HG03558 (cell line): ENCODE measurements around the gene PCCA.
"Not testable (repeated sequence)": the region's sequence is repeated elsewhere in the genome, so short reads cannot be mapped to it uniquely, and the experiment has no call there.

ENCODE experiments used
- ATAC-seq: cut with Tn5 transposase; IDR thresholded peaks from one replicate; pipeline ENCODE4 v1.9.1; 2021; ENCODE audit warnings: moderate number of reproducible peaks; ENCODE audit not compliant: unreplicated experiment; ENCODE audit errors: extremely low read depth

The PCCA gene

GRCh38 chr13:100552755-100553154, 463.9 kb downstream of the PCCA start:
- no peak for ATAC-seq

GRCh38 chr13:100559886-100560285, 471.0 kb downstream of the PCCA start:
- no peak for ATAC-seq

DNA sequence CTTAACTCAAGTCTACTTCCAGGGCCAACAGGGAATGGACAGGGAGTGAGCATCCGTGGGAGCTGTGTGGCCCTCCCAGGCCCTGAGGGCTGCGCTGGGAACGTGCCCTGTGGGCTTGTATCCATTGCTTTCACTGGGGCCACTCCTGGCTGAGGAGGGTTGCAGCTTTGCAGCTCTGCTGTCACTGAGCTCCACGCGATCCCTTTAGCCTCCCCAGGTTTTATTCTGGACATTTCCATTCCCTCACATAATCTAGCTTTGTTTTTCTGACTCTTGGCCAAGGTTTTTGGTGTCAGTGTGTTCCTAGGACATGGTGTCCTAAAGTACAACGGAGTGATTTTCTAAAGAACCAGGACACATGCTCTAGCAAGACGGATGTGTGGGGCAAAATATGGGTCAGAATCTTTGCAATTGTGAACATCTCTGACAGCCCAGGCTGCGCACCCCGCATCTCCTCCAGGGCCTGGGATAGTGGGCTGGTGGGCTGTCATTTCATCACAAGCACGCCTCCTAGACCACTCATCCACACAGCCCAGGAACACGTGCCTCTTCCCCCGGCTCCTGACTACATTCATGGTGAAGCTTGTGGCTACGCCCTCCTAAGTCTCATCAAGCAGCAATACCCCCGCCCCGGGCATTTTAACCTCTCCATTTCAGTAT, 471.7 kb downstream of the PCCA start:
- no peak for ATAC-seq

- ATAC-seq, result no peak
Observed at GRCh38 chr13:100561158-100561499, 472.2 kb downstream of the PCCA start.

GRCh38 chr13:100561599-100562204, 472.8 kb downstream of the PCCA start:
- no peak for ATAC-seq

- no peak for ATAC-seq
Observed at GRCh38 chr13:100563779-100564178, 474.9 kb downstream of the PCCA start.

- no peak for ATAC-seq
Observed at GRCh38 chr13:100564444-100565223, 475.7 kb downstream of the PCCA start.

- ATAC-seq, result no peak
Observed at GRCh38 chr13:100565286-100565685, 476.4 kb downstream of the PCCA start.

DNA sequence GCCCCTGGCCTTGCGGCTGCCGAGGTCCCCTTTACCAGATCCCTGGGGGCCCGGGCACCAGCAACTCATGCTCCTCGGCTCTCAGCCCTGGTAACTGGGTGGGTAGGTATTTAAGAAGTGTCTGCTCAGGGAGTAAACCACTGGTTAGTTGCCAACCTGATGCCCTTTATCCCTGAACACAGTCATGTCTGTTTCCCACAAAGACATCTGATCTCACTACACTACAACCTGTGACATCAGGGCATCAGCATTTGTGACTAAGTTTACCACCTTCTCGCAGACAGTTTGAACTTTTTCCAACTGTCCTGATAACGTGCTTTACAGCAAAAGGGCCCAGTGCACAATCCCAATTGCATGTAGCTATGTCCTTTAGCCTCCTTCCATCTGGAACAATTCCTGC, 477.6 kb downstream of the PCCA start:
- no peak for ATAC-seq

DNA sequence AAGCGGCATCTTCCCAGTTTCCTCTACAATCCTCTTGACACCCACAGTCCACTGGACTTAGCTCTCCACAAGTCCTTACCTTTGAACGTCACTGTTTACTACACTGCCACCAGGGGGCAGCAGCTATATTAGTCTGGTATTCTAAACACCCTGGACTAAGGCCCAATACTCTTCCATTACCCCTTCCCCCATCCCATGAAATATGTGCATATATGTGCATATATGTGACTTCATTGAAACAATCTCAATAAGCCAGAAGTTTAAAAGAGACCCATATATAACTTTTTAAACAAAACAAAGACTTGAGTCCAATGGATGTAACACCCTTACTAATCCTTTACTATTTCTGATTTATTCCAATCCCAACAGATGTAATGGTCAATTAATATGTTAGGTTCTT, 484.2 kb downstream of the PCCA start:
- peak; percentile 89 for ATAC-seq

DNA sequence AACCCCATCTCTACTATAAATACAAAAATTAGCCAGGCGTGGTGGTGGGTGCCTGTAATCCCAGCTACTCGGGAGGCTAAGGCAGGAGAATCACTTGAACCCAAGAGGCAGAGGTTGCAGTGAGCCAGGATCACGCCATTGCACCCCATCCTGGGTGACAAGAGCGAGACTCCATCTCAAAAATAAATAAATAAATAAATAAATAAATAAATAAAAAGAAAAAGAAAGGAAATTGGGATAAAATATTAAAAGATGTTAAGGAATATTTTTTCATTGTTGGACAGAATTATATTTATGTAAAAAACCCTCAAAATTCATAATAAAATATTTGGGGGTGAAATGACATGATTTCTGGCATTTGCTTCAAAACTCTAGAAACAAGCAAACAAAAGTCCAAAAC, 488.3 kb downstream of the PCCA start:
- not testable (repeated sequence) for ATAC-seq
